GM19193 (cell line): Measurements from ENCODE around the gene ENTR1.

Experiments
- POLR2A ChIP-seq: IDR thresholded peaks from 4 replicates; pipeline ENCODE4 v1.6.1; 2011; ENCODE audit not compliant: insufficient read depth, insufficient read length; ENCODE audit errors: extremely low read depth

ENTR1 gene

DNA sequence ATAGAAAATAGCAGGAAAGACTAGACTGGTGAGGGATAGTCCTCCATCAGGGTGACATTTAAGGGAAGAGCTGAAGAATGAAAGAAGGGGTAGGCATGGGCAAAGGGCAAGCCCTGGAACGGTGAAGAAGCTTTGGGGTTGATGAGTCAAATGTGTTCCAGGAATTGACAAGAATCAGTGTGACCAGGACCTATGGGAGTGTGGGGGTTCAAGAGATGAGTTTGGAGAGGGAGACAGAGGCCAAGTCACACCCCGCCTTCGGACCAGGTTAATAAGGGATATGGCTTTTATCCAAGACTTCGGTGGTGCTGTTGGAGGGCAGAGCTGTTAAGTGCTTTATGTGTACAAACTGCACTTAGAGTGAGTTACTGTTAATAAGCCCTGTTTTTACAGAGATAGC, 964 bp upstream of the ENTR1 start:
- TF ChIP-seq POLR2A, result no peak

GRCh38 chr9:136409557-136410455, 608 bp downstream of the ENTR1 start:
- no peak for TF ChIP-seq POLR2A

DNA sequence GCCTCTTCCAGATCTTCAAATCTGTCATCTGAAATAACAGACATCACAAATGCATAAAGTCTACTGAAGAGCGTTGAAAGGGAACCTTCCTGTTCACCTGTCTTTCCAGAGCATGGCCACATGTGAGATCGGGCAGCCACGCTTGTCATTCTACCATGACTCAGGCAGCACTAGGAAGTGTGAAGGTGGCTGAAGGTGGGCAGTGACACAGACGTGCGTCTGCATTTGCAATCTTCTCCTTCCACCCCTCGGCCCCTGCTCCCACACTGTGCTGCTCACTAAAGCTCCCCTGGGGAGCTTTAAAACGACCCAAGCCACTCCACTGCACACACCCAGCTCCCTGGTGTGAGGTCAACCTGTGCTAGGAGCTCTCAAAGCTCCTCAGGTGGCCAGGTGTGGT, 2.5 kb downstream of the ENTR1 start:
- no peak for TF ChIP-seq POLR2A

DNA sequence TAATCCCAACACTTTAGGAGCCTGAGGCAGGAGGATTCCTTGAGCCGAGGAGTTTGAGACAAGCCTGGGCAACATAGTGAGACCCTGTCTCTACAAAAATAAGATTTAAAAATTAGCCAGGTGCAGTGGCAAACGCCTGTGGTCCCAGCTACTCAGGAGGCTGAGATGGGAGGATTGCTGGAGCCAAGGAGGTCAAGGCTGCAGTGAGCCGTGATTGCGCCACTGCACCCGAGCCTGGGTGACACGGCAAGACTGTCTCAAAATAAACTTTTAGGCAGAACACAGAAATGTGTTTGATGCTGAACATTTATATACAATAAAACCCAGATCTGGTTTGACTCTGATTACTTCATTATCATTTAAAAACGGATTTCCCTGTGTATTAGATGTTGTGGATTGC, 4.9 kb downstream of the ENTR1 start:
- TF ChIP-seq POLR2A, result no peak

DNA sequence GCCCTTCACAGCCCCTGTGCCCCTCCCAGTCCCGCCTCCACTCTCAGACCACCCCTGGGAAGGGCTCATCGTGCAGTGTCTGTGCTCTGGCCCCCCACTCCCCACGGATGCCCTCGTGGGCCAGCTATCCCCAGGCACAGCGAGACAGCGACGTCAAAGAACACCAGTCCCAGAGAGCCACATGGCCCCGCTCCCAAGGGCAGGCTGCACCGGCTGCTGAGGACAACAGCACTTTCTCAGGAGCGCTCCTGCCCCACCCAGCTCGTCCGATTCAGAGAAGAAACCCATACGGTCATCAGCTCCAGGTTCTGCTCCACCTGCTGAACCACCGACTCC, 5.6 kb downstream of the ENTR1 start:
- no peak for TF ChIP-seq POLR2A

DNA sequence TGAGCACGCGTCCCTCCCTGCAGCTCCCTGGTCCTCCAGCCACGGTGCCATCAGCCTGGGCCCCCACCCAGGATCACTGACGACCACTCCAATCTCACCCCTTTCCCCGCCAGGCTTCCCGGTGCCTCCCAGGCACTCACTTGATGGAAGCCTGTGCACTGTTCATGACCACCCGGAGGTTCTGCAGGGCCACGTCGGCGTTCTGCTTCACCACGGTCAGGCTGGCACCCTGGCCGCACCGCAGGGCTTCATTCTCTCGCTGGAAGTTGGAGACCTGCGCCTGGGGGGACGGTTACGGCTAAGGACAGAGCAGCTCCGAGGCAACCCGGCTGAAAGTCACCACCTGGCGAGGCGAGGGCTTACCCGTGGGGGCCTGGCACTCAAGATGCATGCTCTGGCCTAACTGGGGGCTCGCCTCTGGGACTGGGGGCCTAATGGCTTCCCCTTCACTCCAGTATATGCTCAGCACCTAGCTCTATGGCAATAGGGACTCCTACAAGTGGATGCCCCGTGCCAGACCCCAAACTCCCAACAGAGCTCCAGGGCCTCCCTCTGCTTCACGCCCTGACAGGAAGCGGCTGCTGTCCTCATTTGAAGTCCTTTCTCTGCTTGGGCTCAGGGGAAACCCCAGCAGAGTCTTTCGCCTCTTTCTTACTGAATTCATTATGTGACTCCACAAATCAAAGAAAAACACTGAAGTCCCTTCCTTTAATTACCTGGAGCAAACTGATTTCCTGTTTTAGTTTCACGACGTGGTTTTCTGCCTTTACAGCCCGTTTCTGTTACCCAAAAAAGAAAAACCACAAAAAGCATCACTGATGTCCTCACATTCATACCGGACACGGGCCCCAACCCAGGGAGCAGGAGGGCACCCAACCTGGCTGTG, 6.3 kb downstream of the ENTR1 start:
- no peak for TF ChIP-seq POLR2A

DNA sequence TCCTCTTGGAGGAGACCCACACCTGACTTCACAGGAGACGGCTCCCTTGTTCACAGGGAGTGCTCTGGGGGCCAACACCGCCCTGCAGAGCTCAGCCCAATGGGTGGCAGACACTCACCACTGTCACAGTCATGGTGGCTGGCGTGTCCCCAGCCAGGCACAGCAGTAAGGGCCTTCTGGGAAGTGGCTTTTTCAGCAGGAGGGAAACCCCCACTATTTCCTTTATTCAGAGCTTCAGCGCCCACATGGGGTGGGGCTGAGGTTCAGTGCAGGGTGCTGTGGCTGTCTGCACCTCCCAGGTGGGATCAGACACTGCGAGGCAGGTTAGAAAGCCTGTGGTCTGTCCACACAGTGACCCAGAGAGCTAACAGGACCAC, 6.9 kb downstream of the ENTR1 start:
- peak; percentile 16 for TF ChIP-seq POLR2A

DNA sequence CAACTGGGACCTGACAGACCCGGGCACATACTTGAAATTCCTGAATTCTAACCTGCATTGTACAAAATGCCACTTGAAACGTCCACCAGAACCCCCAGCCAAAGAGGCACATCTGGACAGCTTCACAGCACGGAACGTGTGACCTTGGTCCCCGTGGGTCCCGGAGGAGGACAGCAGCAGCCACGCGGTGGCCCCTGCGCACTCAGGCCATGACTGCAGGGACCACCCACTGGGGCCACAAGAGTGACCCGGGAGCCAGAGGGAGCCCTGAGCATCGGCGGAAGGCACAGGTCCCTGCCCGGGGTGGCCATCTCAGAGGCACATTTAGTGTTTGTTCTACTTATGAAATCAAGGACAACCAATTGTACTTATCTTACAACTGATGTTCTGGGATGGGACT, 8.3 kb downstream of the ENTR1 start:
- no peak for TF ChIP-seq POLR2A

DNA sequence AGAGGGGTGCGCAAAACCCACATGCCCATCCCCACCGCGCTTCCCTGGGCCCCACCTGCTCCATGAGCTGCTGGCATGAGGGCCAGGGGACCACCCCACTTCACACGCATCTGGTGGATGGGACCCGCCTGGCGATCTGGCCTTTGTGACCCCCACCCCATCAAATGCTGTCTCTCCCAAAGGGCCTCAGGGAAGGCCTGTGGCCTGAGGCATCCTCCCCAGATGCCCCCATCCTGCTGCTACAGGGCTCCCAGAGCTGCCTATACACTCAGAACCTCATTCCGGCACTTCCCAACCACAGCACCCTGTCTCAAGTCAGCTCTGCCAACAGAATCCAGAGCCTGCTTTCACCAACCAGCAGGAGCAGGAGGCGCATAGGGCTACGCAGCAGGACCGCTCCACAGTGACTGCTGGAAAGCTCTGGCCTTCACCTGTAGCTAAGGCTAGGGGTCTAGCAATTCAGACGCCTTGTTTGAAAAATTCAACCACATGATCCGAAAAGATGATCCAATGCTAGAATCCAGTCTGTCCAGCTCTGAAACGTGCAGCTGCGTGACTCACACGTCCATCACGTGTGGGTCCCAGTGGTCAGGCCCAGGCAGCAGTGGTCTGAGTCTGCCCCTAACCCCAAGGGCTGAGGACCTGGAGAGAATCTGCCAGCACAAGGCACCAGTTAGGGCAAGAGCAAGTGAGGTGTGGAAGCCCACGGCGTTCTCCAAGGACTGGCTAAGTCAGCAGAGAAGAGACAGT, 9.1 kb downstream of the ENTR1 start:
- TF ChIP-seq POLR2A, result peak; percentile 7

DNA sequence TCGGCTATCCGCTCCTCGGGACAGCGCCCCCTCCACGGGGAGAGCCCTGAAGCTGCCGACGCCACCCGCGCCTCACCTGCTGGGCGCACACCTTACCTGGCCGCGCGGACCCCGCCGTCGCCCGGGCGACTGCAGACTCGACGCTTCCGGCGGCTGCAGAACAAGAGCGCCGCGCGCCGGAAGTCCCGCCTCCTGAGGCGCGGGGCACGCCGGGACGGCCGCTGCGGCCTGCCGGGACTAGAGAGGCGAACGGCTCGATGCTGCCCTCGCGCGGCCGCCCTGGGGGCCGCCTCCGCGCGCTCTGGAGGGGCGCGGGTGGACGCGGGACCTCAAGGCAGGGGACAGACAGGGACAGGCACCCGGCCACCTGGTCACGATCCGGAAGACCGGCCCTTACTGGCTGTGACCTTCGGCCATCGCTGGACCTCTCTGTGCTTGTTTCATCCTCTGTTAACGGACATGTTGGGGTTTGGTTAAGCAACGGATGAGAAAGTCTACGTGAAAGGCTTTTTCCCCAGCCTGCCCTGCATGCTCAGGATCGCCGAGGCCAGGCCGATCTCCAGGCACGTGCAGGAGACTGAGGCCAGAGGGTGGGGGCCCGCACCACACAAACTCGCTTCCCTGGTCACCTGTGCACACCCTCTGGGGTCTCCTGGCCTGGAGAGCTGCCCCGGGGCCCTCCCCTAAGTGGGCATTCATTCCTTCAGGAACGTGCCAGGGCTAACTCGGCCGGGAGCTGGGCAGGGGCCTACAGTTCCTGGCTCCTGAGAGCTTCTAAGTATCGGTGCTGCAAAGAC, 10.2 kb downstream of the ENTR1 start, which contains the start of gene SNAPC4:
TSS of gene SNAPC4 (minus strand) at position 133 of the 797 bp plus-strand sequence. CDS start 1,742 bp downstream, outside the sequence.
- TF ChIP-seq POLR2A, result peak; percentile 88

GRCh38 chr9:136399176-136400037, 11.0 kb downstream of the ENTR1 start:
- no peak for TF ChIP-seq POLR2A

GRCh38 chr9:136398286-136398685, 12.1 kb downstream of the ENTR1 start:
- no peak for TF ChIP-seq POLR2A

DNA sequence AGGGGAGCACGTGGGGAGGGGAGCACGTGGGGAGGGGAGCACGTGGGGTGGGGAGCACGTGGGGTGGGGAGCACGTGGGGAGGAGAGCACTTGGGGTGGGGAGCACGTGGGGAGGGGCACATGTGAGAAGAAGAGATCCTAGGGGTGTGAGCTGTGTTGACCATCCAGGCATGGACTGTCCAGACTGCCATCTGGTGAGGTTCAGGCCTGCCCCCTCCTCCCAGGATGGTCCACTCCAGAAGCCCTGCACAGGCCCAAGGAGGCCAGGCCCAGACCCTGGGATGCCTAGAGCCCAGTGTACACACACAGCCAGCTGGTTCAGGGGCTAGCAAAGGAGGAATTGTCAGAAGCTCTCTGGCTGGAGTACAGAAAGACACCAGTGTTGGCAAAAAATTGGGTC, 12.8 kb downstream of the ENTR1 start:
- TF ChIP-seq POLR2A, result no peak
